GM03348 (cell line): ENCODE results near the gene PRRG3.
"Not testable (repeated sequence)": the region's sequence is repeated elsewhere in the genome, so short reads cannot be mapped to it uniquely, and the experiment has no call there.

Experiments
- DNase-seq: peaks from one replicate; pipeline ENCODE4 v3.0.0; 2012; ENCODE audit warnings: low spot score

PRRG3 gene

DNA sequence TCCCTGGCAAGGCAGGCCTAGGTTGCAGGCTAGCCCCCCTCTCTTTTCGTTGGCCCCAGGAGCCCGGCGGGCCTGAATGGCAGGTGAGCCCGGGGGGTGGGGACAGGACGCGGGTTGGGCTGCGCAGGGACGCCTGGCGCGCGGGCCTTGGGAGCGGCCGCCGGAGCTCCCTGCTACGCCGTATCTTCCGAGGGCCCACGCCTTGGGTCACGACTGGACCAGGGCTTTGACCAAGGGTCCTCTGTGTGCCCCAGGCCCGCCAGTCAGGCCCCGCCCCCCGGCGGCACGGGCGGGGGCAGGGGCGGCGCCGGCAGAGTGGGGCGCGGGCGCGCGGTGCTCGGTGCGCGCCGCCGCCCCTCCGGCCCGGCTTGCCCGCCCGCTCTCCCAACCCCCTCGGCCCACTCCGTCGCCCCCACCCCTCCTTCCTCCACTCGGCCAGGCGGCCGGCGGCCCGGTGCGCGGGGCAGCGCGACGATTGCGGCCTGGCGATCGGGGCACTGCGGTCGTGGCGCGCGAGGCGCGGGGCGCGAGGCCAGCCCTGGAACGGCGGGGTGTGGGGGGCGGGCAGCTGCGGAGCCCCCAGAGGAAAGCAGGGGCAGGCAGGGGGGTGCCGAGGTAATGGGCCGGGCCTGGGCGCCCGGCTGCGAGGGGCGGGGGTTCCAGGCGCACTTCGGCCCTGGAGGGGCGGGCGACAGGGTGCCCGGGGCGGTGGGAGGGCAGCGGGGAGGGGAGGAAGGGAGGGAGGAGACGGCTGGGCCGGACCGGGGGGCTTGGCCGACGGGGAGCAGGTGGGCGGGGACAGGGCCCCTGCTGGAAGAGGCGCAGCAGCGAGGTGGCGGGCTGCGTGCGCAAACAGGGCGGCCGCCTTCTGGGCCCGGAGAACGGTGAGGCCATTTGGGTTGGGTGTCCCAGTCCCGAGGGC lies at the start of gene PRRG3:
TSS of gene PRRG3 (plus strand) at position 798 of the 922 bp plus-strand sequence. CDS start 3,357 bp downstream, outside the sequence.
- no peak for DNase-seq

DNA sequence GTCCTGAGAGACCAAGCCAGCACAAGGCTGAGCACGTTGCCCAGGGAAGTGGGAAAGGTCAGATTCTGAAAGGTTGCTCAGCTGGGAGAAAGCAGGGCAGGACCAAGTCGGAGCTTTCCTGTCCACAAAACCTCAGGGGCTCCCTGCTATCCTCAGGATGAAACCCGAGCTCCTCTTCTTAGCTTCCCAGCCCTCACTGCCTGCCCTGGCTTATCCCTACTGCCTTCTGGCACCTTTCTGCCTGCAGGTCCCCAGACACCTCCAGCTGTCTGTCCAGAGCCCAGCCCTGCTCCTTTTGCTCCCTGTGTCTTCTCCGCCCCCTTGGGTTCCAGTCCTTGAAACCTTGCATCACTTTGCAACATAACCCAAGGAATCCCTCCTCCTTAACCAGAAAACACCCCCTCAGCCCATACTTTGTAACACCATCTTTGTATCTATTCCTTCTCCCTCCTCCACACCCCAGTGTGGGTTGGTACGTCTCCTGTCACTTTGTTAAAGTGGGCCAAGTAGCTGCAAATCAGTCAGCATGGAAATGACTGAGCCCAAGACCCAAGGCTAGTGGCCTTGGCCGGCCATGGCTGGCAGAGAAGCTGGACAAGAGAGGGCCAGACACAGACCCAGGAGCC lies 20.0 kb upstream of the PRRG3 start:
- no peak for DNase-seq

DNA sequence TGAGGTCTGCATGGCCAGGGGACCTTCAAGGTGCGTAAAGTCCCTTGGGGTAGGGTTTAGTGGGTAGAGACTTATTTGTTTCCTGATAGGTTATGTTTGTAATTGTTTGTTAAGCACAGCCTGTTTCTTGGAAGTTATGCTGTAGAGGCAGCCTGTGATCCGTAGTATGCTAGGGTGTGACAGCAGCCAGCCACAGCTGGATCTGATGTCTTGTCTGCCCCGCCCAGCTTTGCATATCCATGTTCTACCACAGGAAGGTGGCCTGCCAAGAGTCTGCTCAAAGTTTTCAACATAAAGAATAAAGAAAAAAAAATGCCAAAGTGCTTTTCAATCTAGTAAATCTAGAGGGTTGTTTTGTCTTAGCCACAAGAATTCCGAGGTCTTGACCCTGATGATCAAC lies 19.1 kb upstream of the PRRG3 start:
- no peak for DNase-seq

DNA sequence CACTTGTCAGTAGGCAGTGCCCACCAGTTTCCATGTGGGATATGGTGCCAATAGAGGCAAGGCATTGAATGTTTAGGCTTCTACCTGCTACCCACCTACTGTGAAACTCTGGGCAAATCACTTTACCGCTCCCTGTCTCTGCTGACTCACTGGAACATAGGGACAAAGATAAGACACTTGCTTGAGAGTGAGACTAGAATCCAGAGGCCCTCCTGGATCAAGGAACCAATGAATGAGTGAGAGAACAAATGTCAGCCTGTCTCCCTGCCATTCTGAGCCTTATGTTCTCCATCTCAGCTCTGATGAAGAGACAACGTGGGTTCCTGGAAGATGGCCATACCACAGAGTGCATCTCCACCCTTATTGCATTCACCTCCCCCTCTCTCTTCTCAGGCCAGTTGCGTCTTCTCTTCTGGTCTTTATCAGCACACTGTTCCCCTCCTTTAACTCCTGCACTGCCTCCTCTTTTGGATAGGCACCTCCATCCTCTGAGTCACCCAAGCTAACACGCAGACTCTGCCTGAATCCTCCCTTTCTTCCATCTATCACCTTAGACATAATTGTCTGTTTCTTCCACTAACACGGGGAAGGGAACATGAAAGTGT lies 15.4 kb upstream of the PRRG3 start:
- DNase-seq, result no peak

DNA sequence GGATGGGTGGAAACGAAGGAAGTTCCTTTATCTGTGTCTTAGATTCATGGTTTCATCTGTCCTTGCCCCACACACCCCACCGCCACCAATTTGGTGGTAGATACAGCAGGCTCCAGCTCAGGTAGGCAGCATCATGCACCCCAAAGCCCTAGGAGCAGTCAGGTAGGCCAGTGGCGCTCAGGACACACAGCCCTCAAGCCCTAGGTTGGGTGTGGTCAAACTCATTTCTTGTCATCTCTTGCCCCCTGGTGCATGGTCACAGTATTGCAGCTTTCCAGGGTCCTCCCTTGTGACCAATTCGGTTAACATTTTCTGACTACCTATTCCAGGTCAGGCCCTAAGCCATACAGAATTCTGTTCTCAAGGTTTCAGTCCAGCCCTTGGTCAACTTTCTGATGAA lies 14.5 kb upstream of the PRRG3 start:
- DNase-seq, result peak; percentile 17

DNA sequence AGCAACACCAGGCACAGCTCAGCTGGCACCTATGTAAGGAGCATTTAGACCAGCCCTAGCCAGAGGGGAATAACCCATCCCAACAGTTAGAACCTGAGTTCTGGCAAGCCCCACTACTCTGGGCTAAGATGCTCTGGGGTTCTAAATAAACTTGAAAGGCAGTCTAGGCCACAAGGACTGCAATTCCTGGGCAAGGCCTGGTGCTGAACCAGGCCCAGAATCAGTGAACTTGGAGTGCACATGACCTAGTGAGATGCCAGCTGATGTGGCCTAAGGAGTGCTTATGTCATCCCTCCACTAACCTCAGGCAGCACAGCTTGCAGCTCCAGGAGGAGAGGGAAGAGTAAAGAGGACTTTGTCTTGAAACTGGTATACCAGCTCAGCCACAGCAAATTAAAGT lies 7.6 kb upstream of the PRRG3 start:
- DNase-seq, result no peak

DNA sequence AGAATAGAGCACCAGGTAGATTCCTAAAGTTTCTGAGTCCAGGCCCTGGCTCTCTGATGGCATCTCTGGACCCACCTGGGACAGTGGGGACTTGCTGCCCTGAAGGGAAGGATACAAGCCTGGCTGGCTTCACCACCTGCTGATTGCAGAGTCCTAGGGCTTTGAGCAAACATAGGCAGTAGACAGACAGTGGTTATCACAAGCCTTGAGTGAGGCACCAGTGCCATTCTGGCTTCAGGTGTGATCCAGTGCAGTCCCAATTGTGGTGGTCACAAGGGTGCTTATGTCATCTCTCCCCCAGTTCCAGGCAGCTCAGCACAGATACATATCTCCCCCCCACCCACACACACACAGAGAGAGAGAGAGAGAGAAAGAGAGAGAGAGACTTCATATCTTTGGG lies 6.6 kb upstream of the PRRG3 start:
- DNase-seq, result no peak

DNA sequence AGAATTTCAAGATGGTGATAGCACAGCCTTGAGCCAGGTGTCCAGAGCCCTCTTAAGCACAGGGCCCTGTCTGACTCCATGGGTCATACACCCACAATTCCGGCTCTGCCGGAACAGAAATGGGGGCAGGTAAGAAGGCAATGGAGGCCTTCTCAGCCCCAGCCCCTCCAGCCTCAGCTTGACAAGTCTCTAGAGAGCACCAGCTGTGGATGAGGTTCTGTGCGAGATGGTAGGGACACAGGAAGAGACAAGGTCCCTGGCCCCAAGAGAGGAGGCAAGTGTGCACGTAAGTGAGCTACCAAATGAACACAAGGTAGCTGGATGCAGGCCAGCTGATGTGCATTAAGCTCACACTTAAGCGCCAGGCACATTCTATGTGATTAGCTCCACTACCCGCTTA lies 2.4 kb upstream of the PRRG3 start:
- no peak for DNase-seq

DNA sequence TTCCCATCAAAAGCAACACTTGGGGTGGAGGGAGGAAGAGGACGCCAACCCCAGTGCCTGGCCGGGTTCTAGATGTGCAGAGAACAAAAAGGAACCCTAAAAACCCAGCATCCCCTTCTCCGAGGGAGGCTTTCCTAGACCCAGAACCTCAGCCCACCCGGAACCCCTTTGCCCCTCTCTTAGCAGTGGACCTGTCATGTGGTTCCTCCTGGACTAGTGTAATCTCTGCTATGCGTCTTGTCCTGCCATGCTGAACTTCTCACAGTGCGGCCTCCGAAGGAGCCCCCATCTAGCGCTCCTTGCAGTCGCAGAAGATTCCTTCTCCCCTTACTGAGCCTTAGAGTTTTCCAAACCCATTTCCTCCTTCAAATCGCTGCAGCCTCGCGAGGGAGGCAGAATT lies 1.1 kb upstream of the PRRG3 start:
- no peak for DNase-seq

DNA sequence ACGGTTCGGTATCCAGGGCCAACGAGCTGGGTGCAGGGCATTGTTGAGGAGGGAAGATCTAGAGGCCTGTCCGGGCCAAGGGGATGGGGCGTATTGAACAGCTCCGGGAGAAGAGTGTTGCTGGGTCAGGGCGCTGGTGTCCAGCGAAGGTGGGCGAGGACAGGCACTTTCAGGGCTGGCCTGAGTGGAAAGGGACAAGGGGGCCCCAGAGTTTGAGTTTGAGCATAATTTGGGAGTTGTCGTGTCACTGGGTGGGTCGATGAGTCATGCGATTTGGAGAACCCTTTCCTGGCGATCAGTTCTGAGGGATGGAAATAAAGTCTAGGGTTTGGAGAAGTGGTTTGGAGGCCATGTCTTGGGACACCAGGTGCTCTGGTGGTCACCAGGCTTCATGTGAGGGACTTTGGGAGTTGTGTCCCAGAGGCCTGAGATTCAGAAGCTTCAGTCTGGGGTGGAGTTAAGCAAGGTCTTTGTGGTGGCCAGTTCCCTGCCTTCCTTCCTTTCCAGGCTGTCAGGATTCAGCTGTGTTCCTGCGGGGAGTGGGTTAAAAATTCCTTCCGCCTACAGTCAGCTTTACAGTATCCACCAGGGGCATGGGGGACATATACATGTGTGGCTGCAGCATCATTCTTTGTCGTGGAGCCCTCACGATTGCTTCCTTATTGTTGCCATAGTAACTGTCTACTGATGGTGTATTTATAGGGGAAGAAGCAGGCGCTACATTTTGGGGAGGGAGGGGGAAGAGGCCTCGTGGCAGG lies 504 bp downstream of the PRRG3 start:
- DNase-seq, result no peak

DNA sequence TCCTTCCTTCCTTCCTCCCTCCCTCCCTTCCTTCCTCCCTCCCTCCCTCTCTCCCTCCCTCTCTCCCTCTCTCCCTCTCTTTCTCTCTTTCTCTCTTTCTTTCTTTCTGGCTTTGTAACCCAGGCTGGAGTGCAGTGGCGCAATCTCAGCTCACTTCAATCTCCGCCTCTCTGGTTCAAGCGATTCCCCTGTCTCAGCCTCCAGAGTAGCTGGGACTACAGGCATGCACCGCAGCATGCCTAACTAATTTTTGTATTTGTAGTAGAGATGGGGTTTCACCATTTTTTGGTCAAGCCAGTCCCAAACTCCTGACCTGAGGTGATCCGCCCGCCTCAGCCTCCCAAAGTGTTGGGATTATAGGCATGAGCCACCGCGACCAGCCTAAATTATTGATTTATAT lies 1.8 kb downstream of the PRRG3 start:
- DNase-seq, result not testable (repeated sequence)

DNA sequence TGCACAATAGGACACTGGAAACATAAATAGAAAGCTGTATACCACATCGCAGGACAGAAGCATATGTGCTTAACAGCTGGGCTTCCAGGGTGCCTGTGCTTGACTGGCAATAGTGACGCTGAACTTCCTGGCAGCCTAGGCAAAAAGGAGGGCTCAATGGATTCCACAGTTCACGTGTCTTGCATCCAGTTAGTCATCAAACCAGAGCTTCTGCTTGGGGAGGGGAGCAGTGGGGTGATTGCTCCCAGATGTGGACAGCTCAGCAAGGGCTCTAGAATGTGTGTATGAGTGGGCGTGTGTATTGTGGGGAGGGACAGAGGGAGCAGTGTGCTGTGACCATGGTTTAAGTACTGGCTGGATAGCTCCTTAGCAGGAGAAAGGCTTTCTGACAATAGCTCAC lies 2.3 kb downstream of the PRRG3 start:
- DNase-seq, result peak; percentile 88

DNA sequence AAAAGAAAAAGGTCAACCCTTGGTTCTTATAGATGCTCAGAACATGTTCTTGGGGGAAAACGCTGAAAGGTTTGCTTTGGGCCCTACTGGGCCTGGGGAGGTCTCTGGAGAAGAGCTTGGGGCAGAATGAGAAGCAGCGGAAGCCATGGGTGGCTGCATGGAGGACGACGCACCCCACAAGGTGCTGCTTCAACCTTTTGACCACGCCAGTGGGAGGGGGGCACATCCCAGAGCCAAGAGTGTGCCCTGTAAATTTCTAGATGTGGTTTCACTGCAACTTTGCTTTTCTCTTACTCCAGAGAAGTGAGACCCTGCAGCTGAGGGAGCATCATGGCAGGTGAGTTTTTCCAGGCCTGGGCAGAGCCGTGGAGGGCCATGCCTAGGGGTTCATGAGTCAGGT lies 3.2 kb downstream of the PRRG3 start:
- no peak for DNase-seq

DNA sequence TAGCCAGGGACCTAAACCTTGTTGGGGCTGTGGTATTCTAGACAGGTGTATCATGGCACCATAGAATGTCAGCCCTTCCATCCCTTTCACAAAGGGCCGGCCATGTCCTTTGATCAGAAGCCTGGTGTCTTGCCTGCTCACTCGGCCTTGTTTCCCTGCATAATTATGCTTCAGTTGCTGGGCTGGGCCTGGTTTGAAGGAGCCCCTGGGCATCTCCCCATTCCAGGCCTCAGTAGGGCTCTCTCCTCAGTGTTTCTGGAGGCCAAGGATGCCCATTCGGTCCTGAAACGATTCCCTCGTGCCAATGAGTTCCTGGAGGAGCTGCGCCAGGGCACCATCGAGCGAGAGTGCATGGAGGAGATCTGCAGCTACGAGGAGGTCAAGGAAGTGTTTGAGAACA lies 4.5 kb downstream of the PRRG3 start:
- no peak for DNase-seq

DNA sequence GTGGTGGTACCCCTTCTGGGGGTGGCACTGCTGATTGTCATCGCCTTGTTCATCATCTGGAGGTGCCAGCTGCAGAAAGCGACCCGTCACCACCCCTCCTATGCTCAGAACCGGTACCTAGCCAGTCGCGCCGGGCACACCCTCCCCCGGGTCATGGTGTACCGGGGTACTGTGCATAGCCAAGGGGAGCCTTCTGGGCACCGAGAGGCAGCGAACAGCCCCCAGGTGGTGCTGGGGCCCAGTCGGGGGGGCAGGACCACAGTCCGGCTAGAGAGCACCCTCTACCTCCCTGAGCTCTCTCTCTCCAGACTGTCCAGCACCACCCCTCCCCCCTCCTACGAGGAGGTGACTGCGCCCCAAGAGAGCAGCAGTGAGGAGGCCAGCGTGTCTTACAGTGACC lies 5.3 kb downstream of the PRRG3 start:
- no peak for DNase-seq

DNA sequence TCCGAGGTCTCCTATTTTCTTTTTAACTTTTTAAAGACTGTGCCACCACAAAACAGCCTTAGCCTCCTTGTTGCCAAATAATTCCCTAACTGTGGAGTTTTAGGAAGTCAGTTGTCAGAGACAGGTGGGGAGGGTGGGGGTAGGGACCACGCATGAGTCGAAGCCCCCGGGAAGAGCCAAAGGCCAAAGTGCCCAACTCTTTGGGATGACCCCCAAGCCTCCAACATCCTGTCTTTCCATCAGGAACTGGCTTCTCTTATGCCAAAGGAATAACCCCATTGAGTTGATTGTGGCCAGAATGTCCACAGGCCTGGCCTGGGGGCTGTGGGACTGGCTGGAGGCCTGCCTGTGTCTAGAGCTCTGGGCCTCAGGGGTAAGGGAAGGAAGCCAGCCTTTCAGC lies 5.8 kb downstream of the PRRG3 start:
- DNase-seq, result no peak

DNA sequence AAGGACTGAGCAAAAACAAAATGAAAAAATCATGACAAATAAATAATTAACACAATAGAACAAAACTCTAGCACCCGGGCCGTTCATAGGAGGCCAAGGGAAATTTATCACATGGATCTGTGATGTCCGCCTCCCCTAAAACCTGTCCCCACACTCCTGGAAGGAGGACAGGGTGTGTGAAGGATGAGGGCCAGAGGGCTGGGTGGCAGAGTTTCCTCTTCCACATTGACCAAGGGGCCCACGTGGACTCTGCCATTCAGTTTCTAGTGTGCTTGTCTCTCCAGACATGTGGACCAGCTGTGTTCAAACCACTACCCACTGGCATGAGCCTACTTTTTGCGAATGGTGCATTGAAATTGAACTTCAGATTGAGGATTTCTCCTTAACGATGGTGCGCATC lies 6.3 kb downstream of the PRRG3 start:
- no peak for DNase-seq

DNA sequence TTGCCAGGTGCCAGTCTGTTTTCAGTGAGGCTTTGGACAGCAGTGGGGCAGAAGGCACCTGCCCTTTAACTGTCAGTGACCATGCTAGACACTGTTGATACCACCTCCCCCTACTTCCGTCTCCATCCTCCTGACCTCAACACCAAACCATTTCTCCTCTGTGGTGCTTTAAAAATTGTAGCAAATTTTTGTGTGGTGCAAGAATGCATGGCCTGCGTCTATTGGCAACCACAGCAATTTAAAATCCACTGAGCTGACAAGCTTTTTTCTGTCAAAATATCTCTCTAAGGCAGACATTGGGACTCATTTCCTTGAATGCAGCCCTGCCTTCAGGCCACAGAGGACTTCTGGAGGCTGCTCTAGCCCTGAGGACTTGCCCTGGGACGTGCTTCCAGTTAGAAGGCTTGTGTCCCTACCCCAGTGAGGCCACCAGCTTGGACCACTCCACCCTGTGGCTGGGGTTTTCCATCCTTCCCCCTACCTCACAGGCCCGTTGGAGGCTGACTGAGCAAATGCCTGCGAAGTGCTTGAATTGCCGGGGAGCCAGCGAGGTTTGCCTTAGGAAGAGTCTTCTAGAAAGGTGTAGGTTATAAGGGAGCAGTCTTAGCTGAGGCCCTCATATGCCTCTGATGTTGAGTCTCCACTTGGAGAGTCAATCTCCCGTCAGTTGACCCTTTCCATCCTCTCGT lies 6.9 kb downstream of the PRRG3 start:
- DNase-seq, result peak; percentile 59

DNA sequence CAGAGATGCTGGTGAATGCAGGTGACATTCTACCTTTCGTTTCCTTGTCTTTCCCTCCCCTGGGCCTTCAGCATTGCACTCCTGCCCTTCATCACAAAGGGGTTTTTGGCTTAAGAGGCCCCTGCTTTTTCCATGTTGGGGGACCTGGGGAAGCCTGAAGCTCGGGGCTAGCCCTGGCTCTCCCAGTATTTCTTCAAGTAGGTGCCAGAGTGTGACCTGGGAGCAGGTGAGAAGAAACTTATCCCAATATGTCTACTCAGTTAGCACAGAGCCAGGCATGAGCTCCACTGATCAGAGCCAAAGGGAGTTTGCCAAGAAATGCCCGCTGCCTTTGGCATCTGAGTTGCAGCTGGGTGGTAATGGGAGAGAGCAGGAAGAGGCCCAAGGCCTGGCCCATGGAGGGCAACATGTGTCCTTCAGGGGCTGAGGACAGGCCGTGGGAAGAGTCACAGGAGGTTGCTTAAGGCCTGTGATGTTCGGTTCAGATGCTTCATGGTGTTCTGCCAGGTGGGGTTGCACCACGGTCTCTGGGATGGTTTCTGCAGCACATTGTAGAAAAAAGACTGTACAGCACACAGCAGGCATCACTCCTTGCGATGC lies 7.6 kb downstream of the PRRG3 start:
- DNase-seq, result no peak

DNA sequence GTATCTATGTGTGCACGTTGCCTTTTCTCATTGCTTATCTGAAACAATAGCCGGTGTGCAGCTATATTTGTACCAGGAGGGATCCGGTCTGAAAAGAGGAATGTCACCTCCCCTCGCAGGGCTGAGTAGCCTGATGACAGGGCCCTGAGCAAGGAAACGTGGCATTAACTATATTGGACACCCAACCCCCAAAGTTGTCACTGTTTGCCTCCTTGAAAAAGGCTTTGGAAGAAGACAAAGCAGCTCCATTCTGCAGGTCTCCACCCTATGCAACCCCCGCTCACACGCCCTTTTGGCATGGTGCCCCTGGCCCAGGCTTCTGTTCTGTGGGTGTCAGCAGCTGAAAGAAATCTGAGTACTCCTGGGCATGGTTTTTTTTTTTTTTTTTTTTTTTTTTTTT lies 8.2 kb downstream of the PRRG3 start:
- peak; percentile 25 for DNase-seq

DNA sequence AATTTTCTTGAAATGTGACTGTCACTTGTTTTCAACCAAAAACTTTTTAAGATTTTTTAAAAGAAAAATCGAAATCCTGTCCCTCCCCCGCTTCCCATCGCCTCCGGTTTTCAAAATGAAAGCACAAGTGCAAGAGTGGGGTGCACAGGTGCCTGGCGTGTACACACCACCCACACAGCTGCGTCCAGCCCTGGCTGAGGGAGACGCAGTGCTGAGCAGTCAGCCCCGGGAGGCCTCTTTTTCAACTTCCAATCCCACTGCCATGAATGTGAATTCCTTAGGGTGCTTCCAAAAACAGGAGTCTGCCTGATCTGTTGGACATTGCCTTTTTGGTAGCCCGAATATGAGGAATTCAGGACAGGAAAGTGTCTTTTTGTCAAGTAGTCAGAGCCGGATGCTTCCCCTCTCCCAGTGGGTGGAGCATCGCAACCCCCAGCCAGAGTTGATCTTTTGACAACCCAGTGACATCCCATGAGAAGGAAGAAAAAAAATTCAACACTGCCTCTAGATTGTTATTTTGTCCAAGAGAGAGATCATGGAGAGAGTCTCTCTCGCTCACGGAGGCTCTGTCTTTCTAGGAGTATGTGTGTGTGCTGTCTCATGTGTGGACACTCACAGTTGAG lies 8.9 kb downstream of the PRRG3 start:
- DNase-seq, result no peak
